Sigmoid colon (tissue), 7 donors: Measurements from ENCODE around the gene THBS3. TPM values are rescaled to one million over a fixed set of nuclear protein-coding genes. Genes with fewer than 3 reads are reported as not detected.

Experiments used
- DNase-seq: peaks from one replicate; pipeline ENCODE4 v3.0.0-alpha.2; 2019
- H3K27ac ChIP-seq, 4 donors: fragments of 200-600 bp; sonication (generic); one replicate each; pipeline ENCODE4 v1.5.1; 2016 to 2019; ENCODE audit warnings: mild to moderate bottlenecking in 1 of 4
- H3K27me3 ChIP-seq, 3 donors: fragments of 200-600 bp; sonication (generic); one replicate each; pipeline ENCODE4 v1.5.1; 2019; ENCODE audit warnings: mild to moderate bottlenecking in 1 of 3
- H3K36me3 ChIP-seq, 4 donors: fragments of 200-600 bp; sonication (generic); one replicate each; pipeline ENCODE4 v1.5.1; 2016 to 2019
- H3K4me1 ChIP-seq, 4 donors: fragments of 200-600 bp; sonication (generic); one replicate each; pipeline ENCODE4 v1.5.1; 2017 to 2019
- H3K4me3 ChIP-seq, 4 donors: fragments of 200-600 bp; sonication (generic); one replicate each; pipeline ENCODE4 v1.5.1; 2017 to 2019; ENCODE audit warnings: mild to moderate bottlenecking in 2 of 4, moderate library complexity in 1 of 4
- H3K9me3 ChIP-seq, 4 donors: fragments of 200-600 bp in 3 of 4; sonication (generic) in 3 of 4; one replicate each; pipeline versions ENCODE4 v1.5.1 to v1.6.1; 2013 to 2019
- EP300 ChIP-seq, 4 donors: sonication (generic); formaldehyde crosslinking; IDR thresholded peaks; one replicate each; pipeline ENCODE4 v1.6.1; 2017; ENCODE audit warnings: antibody characterized with exemption in 4 of 4
- POLR2A ChIP-seq, 2 donors: fragments of 450-650 bp; IDR thresholded peaks; one replicate each; pipeline ENCODE4 v1.6.1; 2016; ENCODE audit warnings: antibody characterized with exemption in 2 of 2, mild to moderate bottlenecking in 2 of 2, moderate library complexity in 2 of 2
- POLR2AphosphoS5 ChIP-seq, 4 donors: sonication (generic); formaldehyde crosslinking; IDR thresholded peaks; one replicate each; pipeline ENCODE4 v1.6.1; 2017; ENCODE audit warnings: antibody characterized with exemption in 4 of 4
- WGBS, 2 donors: extraction: QIAGEN DNeasy Blood & Tissue Kit; methylation state at CpG; one replicate each; pipeline ENCODE4 v1.1.7; 2013; 5-methylcytosine and 5-hydroxymethylcytosine counted together
- intact Hi-C: fragments of 100-400 bp; cut with DNase I; formaldehyde crosslinking; loops from one replicate; pipeline ENCODE4 v1.15.1; 2023
- polyA plus RNA-seq, 3 donors: library from polyadenylated mRNA; stranded (reverse); fragments of 200-250 nt; gene quantifications; one replicate each; pipeline ENCODE4 v1.2.3, GENCODE V29; 2013
- total RNA-seq, 4 donors: library from RNA; depleted of rRNA; stranded (reverse); fragments of >200 nt; gene quantifications; one replicate each; pipeline ENCODE4 v1.1.0, GENCODE V29; 2016
- TF ChIP-seq, protein P1 (sequence below), 4 experiments: fragments of 450-650 bp in 3 of 4; fragments of 200-600 bp in 1 of 4; IDR thresholded peaks; one replicate each; pipeline ENCODE4 v1.5.1; 2016 to 2019; ENCODE audit warnings: antibody characterized with exemption in 4 of 4, mild to moderate bottlenecking in 3 of 4, moderate library complexity in 2 of 4
- donor health status: healthy with polysubstance abuse.
- donor health status: Bipolar disorder and iron deficiency.
- donor health status: healthy.

Gene THBS3
- 10 to 100 TPM in 3 of 4 donors, 1 to 10 TPM in 1; 9.6 to 43.5 (median 18.5) TPM for total RNA-seq
- polyA plus RNA-seq: 10 to 100 TPM in 1 of 3 donors, 1 to 10 TPM in 2; 3.5 to 13.4 (median 6.0) TPM

DNA sequence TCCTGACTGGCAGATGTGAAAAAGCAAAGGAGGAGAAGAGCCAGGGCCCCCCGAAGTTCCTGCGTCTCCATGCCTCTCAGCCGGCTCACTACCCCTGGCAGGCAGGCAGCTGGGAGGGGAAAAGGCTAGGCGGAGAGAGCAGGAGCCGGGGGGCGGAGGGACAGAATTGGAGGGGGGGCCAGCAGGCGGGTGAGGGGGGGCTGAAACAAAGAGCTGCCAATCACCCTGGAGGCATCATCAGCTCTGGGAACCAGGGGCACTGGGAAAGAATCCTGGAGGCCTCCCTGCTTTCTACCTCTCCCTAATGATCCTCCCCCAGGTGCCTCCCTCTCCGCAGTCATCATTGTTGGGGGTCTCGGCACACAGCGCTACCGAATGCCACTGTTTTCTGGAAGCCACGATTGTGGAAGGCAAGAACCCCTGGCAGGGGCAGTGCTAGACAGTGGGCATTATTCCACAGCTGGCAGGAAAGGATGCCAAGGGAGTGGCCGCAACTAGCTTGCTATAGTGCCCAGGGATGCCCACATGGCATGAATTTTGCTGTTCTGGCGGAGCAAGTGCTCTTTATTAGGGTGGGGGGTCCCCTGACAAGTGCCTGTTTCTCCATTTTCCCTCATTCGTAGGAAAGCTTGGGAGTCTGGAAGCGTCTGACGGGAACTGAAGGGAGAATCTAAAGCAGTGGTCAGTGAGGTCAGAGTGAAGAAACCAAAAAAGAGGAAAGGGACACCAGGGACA is at the start of gene THBS3:
TSS of gene THBS3 (minus strand) at position 92 of the 735 bp plus-strand sequence. CDS start at position 71, 21 bp downstream.
- peaks cover 0 to 36% (median 30%) of the 10 kb centered on the region in 4 donors for H3K4me1 ChIP-seq
- peak within 1 kb of the TSS; percentile 93 to 100 (median 98) for H3K27ac ChIP-seq
- H3K27me3 ChIP-seq: no peaks in the 10 kb centered on the region
- TF ChIP-seq POLR2AphosphoS5 (IDR thresholded peaks at IDR 0.05) (no peak), POLR2A (IDR thresholded peaks at IDR 0.05) (no peak), EP300 (IDR thresholded peaks at IDR 0.05) (no peak)
- TF ChIP-seq, protein P1, sequence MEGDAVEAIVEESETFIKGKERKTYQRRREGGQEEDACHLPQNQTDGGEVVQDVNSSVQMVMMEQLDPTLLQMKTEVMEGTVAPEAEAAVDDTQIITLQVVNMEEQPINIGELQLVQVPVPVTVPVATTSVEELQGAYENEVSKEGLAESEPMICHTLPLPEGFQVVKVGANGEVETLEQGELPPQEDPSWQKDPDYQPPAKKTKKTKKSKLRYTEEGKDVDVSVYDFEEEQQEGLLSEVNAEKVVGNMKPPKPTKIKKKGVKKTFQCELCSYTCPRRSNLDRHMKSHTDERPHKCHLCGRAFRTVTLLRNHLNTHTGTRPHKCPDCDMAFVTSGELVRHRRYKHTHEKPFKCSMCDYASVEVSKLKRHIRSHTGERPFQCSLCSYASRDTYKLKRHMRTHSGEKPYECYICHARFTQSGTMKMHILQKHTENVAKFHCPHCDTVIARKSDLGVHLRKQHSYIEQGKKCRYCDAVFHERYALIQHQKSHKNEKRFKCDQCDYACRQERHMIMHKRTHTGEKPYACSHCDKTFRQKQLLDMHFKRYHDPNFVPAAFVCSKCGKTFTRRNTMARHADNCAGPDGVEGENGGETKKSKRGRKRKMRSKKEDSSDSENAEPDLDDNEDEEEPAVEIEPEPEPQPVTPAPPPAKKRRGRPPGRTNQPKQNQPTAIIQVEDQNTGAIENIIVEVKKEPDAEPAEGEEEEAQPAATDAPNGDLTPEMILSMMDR (IDR thresholded peaks at IDR 0.05): no peak
- 33 to 38% methylated on average over 17 of the region's 17 CpGs for WGBS, 2 donors
- intact Hi-C loops: loop anchor here (1.0 to 5.0 kb wide), 4 partner anchors 14 to 116 kb away; a partner anchor contains a TSS
- peak within 1 kb of the TSS; percentile 49 to 86 (median 75) for H3K4me3 ChIP-seq
- DNase-seq: peak; percentile 79
- no peaks in the 10 kb centered on the region for H3K9me3 ChIP-seq
- H3K36me3 ChIP-seq: peaks cover 0 to 12% (median 0%) of the 10 kb centered on the region in 4 donors

DNA sequence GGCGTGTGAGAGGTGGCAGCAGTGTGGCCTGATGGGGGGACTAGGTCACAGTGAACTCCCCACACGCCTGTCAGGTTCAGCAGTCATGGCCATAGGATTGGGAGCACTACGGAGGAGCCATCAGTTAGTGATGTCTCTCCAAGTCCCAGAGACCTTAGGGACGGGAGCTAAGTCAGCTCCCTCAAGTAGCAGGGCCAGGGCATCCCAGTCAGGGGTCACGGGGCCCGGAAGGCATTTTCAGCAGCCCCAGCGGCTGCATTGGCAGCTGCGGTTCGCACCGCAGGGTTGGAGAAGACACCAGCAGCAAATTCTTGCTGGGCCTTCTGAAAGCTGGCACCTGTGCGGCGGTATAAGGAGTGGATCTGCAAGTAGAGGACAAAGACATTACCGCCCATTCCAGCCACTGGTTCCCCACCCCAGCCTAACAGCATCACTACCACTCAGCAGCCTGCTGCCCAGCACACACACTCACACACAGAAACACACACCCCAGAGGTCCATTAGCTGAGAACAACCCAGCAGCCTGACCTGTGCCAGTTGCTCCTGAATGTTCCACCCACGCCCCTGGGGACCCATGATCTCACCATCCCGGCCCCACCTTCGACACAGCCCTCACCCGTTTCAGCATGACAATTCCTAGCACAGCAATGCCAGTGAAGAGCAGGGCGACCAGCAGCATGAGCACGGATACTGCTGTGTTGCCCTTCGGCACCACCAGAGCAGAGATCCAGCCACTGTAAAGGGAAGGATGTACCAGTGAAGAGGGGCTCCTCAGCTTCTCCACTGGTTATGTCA is 48.6 kb upstream of the THBS3 start:
- H3K27me3 ChIP-seq: no peaks in the 10 kb centered on the region
- H3K9me3 ChIP-seq: no peaks in the 10 kb centered on the region
- no peak for TF ChIP-seq POLR2AphosphoS5 (IDR thresholded peaks at IDR 0.05)
- H3K4me1 ChIP-seq: peaks cover 0 to 39% (median 36%) of the 10 kb centered on the region in 4 donors
- no peak for DNase-seq
- WGBS, 2 donors: 79 to 85% methylated on average over 20 of the region's 20 CpGs
- H3K27ac ChIP-seq: peak overlapping the region; percentile 92 to 97 (median 96)
- intact Hi-C loops: no loop called here
- peak overlapping the region; percentile 83 to 90 (median 90) for H3K4me3 ChIP-seq
- H3K36me3 ChIP-seq: peaks cover 0 to 41% (median 12%) of the 10 kb centered on the region in 4 donors

DNA sequence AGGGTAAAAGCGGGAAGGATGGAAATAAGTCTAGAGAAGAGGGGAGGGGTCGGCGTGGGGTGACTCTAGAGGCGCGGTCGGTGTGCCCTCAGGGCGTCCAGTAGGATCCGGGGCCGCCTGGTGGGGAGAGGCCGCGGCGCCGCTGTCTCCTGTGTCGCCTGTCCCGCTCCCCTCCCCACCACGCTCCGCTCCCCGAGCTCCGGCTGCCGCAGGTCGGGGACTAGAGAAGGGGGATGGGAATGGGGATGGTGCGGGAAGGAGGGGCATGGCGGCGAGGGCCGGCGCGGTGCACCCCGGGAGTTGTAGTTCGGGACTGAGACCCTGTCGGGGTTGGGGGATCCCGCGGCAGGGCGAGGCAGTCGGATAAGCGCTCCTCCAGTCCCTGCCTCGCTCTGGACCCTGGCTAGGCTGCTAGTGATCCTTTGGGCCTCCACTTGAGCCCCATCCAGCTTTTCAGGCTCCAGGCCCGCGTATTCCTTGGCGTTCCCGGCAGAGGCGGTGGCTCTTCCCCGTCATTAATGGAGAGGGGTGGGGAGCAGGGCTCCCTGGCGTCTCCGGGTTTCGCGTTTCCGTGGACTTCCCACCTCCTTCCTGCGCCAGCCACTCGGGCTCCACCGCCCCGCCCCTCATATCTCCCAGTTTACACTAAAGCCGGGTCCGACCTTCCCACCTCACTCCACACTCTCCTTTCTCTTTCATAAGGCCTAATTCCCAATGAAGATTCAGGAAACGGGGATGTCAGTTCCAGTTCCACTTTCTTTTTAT is 47.7 kb upstream of the THBS3 start, which contains the start of gene ENTREP3:
TSS of gene ENTREP3 (minus strand) at position 241 of the 765 bp plus-strand sequence. CDS start 606 bp downstream, outside the sequence.
- intact Hi-C loops: loop anchor here (2.0 kb wide), 2 partner anchors 53 to 69 kb away; partner anchors contain the start of gene FDPS
- TF ChIP-seq POLR2A (IDR thresholded peaks at IDR 0.05) (peak; percentile 42 to 73), EP300 (IDR thresholded peaks at IDR 0.05) (peak in 1 of 4 donors; percentile 54), POLR2AphosphoS5 (IDR thresholded peaks at IDR 0.05) (peak; percentile 87 to 93 (median 90))
- TF ChIP-seq, protein P1 (IDR thresholded peaks at IDR 0.05): no peak

DNA sequence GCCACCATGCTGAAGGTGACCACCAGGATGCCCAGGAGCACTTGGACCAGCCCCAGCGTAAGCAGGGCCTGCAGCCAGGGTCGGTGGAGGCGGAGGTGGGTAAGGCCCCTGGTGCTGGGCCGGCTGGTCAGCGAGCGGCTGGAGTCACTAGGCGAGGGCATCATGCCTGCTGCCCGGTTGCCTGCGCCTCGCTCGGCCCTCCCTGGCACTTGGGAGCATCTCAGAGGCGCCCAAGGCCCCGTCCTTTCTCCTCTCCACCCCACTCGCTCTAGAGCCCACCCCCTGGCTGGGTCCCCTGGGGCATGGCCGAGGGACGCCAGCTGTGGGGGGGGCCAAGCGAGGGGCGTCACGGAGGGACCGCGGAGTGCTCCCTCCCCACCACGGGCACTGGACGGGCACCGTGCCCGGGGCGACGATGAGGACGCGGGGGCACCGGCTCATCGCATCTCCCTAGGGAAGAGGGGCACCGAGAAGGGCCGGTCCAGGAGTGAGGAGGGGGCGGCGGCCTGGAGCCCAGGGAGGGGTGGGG is 47.1 kb upstream of the THBS3 start:
- intact Hi-C loops: loop anchor here (2.0 kb wide), 2 partner anchors 54 to 70 kb away; partner anchors contain the start of gene FDPS
- Histone ChIP-seq H3K27me3 (no peaks in the 10 kb centered on the region), H3K4me1 (peaks cover 0 to 41% (median 35%) of the 10 kb centered on the region in 4 donors), H3K9me3 (no peaks in the 10 kb centered on the region), H3K27ac (peak overlapping the region; percentile 92 to 97 (median 96)), H3K4me3 (peak overlapping the region; percentile 83 to 90 (median 90)), H3K36me3 (peaks cover 0 to 35% (median 9%) of the 10 kb centered on the region in 4 donors)
- peak; percentile 75 for DNase-seq
- TF ChIP-seq, protein P1 (IDR thresholded peaks at IDR 0.05): peak in 2 of 4 experiments; percentile 14 to 17
- no peak for TF ChIP-seq POLR2A (IDR thresholded peaks at IDR 0.05)
- 4 to 10% methylated on average over 35 of the region's 35 CpGs for WGBS, 2 donors

More for the DNA sequence above, 47.7 kb upstream of the THBS3 start, which contains the start of gene ENTREP3:
- H3K27me3 ChIP-seq: no peaks in the 10 kb centered on the region
- peak within 1 kb of the TSS; percentile 83 to 90 (median 90) for H3K4me3 ChIP-seq
- H3K27ac ChIP-seq: peak within 1 kb of the TSS; percentile 92 to 97 (median 96)
- H3K36me3 ChIP-seq: peaks cover 0 to 41% (median 11%) of the 10 kb centered on the region in 4 donors
- WGBS, 2 donors: 1 to 4% methylated on average over 54 of the region's 54 CpGs
- H3K4me1 ChIP-seq: peaks cover 0 to 39% (median 34%) of the 10 kb centered on the region in 4 donors
- peak; percentile 95 for DNase-seq
- H3K9me3 ChIP-seq: no peaks in the 10 kb centered on the region
